Stomach (tissue), 4 donors: Measurements from ENCODE around the gene DRICH1.
"Not testable (repeated sequence)": the region's sequence is repeated elsewhere in the genome, so short reads cannot be mapped to it uniquely, and the experiment has no call there.

ENCODE experiments used
- CTCF ChIP-seq, 7 experiments: fragments of 450-650 bp in 4 of 7; fragments of 200-600 bp in 3 of 7; sonication (generic) in 3 of 7; IDR thresholded peaks; one replicate each; pipeline ENCODE4 v1.5.1; 2016 to 2019; ENCODE audit warnings: antibody characterized with exemption in 7 of 7, control low read depth in 2 of 7, mild to moderate bottlenecking in 1 of 7
- POLR2A ChIP-seq, 4 donors: fragments of 450-650 bp; IDR thresholded peaks; one replicate each; pipeline ENCODE4 v1.6.1; 2016; ENCODE audit warnings: antibody characterized with exemption in 4 of 4, control low read depth in 2 of 4, mild to moderate bottlenecking in 1 of 4, moderate library complexity in 1 of 4

GRCh38 chr22:23627401-23628055, 4.6 kb downstream of the DRICH1 start:
- TF ChIP-seq CTCF (IDR thresholded peaks at IDR 0.05), result peak in 2 of 7 experiments; percentile 11 to 15
- not testable (repeated sequence) for TF ChIP-seq POLR2A (IDR thresholded peaks at IDR 0.05)
